HG02840 (cell line): ENCODE results near the gene DHRS13.
"Not testable (repeated sequence)": the region's sequence is repeated elsewhere in the genome, so short reads cannot be mapped to it uniquely, and the experiment has no call there.

Experiments used
- ATAC-seq: cut with Tn5 transposase; IDR thresholded peaks from one replicate; pipeline ENCODE4 v1.9.1; 2021; ENCODE audit warnings: mild to moderate bottlenecking, moderate library complexity, moderate number of reproducible peaks; ENCODE audit not compliant: unreplicated experiment, low FRiP score

Gene DHRS13

DNA sequence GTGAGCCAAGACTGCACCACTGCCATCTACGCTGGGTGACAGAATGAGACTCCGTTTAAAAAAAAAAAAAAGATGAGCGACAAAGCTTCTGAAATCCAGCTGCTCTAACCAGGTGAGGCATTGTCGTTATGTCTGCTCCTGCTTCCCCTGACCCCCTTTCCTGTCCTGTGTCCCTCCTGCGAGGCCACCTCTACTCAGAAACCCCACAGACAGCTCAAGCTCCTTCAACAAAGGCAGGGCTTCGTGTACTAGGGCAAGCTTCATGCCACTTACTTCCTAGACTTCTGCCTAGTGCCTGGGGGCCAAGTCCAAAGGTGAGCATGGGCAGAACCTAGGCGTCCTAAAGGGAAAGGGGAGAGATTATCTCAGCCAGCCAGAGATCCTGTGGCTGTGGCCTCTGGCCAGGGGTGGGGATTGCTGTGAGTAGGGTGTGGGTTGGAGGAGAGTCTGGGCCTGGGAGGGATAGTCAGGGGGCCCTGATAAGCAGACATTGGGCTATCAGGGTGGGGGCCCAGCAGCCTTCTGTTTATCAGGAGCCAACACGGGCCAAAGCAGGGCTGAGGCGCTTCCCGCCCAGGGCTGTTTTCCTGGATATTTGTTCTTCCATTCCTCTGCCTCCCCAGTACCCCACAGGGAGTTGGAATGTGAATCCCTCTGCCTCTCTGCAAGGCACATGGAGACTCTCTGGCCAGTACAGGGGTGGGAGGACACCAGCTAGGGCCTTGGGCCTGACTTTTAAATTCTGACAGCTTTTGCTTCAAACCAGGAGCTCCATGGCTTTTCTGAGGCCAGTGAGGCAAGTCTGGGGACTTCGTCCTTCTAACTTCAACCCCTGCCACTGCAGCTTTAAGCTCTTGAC, 37.7 kb downstream of the DHRS13 start:
- ATAC-seq = no peak

DNA sequence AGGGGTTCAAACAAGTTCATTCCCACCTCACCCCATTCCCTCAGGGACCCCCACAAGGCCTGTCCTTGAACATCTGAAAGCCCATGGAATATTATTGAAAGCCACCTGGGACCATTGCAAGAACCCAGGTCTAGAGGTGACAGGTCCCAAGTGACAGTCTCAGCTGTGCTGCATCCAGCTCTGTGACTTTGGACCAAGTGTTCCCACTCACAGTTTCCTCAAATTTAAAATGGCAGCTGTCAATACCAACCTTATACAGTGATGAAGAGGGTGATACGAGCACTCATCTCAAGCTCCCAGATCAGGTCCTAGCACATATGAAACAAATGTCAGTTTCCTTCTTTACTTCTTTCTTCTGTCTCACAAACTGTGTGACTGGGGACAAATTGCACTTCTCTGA, 38.9 kb downstream of the DHRS13 start:
- ATAC-seq = no peak

DNA sequence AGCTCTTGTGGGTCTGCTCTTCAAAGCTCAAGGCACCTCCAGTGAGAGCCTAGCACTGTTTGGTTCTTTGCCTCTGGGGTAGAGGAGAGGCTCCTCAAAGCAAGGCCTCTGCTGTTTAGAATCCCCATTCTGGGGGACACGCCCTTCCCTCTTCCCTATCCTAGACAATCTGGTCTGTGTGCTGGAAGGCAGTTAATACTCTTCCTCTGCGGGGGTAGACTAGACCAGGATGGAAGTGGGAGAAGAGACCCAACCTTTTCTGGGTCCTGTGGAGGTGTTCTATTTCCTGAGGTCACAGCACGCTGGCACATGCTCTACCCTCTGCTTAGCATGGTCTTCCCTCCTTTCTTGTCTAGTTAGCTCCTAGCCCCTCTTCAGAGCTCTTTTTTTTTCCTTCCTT, 40.3 kb downstream of the DHRS13 start:
- no peak for ATAC-seq

DNA sequence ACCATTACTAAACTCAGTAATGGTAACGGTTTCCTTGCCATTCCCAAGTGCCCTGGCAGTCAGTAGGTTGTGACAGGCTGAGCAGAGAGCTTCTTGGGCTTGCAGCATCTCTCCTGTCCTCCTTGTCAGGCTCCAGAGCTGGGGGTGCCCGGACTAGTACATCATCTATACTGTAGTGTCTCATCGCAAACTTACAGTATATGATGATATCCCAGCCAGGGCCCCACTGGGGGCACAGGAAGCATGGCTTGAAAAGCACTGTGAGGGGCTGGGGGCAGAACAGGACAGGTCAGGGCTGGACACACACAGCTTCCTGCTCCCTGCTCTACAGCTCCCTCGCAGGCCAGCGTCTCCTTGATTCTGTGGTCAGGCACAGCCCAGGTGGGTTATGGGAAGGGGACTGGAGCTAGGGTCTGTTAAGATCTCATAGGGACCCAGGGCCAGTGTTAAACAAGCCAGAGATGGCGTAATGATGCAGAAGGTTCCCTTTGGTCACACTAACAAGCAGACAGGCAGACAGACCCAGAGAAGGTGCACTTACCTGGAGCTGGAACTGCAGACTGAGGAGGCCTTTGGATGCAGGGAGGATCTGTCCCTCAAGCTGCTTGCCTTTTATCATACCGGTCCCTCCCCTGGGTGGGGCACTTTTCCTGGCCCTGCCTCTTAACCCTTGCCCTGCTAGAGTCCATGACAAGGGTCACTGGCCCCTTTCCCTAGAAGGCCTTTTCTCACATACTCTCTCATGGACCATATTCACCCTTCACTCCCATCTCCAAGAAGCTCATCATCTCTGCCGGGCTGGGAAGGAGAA, 41.3 kb downstream of the DHRS13 start:
- ATAC-seq = no peak

DNA sequence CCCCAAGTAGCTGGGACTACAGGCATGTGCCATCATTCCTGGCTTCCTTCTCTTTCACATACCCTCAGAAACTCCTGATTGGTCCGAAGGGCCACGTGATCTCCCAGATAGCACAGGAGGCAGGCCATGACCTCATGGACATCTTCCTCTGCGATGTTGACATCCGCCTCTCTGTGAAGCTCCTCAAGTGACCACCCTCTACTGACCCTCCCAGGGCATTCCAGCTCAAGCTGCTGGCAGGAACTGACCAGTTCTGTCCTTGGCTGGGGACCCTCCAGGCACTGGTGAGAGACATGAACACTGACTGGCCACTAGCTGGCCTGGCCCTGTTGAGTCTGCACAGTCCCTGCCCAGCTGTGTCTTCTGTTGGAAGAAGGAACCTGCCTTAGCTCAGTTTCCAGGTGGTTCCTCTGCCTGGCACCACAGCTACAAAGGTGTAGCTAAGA, 42.5 kb downstream of the DHRS13 start:
- ATAC-seq = no peak

DNA sequence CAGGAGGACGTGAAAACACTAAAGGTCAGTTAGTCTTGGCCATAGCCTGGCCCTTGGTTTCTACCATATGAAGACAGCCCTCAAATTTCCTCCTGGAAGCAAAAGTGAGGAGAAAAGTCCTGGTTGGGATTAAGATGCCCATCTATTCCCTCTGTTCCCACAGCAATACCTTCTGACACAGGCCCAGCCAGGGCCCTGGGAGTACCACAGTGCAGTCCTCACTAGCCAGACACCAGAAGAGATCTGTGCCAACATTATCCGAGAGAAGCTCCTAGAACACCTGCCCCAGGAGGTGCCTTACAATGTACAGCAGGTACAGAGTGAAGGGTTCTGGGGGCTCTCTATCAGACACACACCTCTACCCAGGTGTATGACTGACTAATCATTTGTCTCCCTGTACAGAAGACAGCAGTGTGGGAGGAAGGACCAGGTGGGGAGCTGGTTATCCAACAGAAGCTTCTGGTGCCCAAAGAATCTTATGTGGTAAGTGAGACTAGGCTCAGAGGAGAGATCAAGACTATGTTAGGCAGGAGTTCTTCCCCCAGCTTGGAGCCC, 44.0 kb downstream of the DHRS13 start:
- no peak for ATAC-seq

DNA sequence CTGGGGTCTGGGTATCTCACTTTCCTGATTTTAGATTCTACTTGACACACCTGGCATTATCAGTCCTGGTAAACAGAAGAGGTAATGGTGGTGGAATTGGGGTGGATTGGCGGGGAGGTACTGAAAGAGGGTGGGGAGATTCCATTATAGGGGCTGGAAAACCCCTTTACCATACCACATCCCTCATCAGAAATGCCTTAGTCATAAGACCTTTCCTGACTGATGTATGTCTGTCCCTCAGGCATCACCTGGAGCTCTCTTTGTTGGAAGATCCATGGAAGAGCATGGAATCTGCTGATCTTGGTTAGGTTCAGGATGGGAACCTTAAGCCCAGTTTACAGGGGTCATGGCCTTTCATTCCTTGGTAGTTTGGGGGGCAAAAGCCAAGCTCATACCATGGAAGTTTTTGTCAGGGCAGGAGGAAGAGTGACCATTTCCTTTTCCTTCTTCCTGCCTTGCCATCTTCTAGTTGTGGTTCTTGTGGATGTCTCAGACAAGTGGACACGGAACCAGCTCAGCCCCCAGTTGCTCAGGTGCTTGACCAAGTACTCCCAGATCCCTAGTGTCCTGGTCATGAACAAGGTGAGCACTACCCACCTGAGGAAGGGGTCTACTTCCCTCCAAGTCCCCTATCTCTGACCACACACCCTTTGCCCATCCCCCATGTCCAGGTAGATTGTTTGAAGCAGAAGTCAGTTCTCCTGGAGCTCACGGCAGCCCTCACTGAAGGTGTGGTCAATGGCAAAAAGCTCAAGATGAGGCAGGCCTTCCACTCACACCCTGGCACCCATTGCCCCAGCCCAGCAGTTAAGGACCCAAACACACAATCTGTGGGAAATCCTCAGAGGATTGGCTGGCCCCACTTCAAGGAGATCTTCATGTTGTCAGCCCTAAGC, 44.7 kb downstream of the DHRS13 start:
- no peak for ATAC-seq

DNA sequence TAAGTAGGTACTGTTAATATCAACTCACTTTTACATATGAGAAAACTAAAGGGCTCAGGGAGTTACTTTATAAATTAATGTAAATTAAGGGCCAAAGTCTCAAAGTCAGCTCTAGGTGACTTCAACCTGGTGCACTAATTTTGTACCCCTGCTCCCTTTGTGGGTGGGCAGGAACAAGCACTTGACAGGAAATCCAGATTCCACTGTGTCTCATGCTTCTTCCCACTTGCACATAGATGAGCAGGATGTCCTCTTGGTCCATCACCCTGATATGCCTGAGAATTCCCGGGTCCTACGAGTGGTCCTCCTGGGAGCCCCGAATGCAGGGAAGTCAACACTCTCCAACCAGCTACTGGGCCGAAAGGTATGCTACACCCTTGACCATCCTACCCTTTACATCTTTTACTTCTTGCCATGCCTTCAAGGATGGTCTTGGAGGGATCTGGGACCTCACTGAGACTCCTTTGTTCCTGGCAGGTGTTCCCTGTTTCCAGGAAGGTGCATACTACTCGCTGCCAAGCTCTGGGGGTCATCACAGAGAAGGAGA, 46.8 kb downstream of the DHRS13 start:
- ATAC-seq = no peak

DNA sequence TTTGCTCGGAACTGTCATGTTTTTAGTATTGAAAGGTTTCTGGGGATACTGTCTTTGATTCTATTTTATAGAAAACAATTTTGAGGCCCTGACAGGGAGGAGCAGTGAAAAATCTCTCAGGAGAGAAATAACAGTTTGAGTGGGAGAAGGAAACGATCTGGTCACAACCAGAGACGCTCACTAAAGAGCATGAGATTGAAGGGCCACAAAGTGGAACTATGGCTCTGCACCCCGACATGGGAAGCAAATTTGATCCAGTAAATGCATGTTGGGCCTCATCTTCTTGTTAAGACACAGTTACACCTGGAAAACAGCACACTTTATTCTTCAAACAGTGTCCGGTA, 47.6 kb downstream of the DHRS13 start:
- ATAC-seq = no peak

DNA sequence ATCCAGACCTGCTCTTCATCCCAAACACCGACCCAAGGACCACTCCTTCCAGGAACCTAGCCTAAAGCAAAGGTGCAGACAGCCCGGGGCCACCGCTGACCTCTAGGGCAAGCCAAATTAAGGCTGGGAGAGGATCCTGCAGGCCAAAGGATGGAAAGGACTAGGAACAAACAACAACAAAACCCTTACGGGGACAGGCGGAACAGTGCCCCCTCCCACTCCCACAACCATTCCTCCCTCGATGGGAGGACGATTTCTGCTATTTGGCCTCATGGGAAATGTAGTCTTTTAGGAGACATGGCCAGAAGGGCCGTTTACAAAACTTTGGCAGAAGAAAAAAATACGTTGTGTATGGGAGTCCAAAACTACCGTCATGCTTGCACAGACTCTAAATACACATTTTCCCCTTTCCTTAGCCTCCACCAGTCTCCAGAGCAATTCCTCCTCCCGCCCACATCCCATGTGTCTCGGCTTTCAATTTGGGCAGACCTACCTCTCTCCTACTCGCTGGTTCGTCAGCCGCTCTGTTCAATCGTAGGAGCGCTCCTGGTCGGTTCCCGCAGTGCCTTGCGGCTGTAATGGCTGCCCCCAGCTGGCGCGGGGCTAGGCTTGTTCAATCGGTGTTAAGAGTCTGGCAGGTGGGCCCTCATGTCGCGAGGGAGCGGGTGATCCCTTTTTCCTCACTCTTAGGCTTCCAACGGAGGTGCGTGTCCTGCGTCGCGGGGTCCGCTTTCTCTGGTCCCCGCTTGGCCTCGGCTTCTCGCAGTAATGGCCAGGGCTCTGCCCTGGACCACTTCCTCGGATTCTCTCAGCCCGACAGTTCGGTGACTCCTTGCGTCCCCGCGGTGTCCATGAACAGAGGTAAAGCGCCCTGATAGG, 48.2 kb downstream of the DHRS13 start, which contains the start of gene ERAL1:
Gene ERAL1, plus strand, starts transcription at position 560 of the 879 bp plus-strand sequence. Its CDS starts 19 bp downstream, at position 579.
- peak; percentile 82 for ATAC-seq

DNA sequence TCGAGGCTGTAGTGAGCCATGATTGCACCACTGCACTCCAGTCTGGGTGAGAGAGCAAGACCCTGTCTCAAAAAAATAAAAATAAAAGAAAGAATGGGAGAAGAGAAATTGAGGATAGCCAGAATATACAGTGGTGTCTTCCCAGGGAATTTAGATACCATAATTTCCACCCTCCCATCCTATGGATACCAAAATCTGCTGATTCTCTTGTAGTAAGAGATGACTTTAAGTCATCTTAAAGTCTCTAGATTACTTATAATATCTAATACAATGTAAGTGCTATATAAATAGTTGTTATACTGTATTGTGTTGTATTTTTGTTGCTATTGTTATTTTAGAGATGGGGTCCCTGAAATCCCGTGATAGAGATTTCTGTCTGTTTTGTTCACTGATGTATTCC, 49.6 kb downstream of the DHRS13 start:
- ATAC-seq = no peak

DNA sequence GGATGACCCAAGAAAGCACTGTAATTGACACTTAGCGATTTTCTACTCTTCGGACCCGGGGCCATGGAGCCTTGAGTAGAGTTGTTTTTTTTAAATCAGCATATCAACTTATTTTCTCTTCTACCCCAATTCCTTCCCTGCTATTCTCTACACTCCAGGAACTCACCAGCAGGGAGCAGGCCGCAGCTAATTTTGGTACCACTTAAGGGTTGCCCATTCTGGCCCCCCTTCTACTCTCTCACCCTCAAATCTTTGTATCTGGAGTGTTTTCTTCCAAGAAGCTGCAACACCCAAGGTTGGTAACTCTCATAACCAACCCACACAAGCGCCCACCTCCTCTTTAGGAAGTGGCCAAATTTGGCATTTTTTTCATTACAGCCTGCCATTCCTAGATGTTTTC, 53.6 kb downstream of the DHRS13 start:
- no peak for ATAC-seq

DNA sequence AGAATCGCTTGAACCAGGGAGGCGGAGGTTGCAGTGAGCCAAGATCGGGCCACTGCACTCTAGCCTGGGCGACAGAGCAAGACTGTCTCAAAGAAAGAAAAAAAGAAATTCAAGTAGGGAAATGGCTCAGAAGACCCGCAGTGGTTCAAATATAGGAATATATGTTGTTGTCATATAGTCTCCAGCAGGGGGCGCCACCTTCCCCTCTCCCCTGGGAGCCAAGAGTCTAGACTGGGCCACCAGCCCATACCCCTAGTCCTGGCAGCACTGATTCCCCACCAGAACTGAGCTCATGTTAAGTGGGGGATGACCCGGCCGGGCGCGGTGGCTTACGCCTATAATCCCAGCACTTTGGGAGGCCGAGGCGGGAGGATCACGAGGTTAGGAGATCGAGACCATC, 54.2 kb downstream of the DHRS13 start:
- ATAC-seq = not testable (repeated sequence)
